Activated naive CD4-positive, alpha-beta T cell (primary cell): ENCODE measurements around the gene FBXO42.

Source experiments
- DNase-seq, 4 experiments: peaks; one replicate each; lab custom pipeline; 2025; lab: John Stamatoyannopoulos, UW

Gene FBXO42

DNA sequence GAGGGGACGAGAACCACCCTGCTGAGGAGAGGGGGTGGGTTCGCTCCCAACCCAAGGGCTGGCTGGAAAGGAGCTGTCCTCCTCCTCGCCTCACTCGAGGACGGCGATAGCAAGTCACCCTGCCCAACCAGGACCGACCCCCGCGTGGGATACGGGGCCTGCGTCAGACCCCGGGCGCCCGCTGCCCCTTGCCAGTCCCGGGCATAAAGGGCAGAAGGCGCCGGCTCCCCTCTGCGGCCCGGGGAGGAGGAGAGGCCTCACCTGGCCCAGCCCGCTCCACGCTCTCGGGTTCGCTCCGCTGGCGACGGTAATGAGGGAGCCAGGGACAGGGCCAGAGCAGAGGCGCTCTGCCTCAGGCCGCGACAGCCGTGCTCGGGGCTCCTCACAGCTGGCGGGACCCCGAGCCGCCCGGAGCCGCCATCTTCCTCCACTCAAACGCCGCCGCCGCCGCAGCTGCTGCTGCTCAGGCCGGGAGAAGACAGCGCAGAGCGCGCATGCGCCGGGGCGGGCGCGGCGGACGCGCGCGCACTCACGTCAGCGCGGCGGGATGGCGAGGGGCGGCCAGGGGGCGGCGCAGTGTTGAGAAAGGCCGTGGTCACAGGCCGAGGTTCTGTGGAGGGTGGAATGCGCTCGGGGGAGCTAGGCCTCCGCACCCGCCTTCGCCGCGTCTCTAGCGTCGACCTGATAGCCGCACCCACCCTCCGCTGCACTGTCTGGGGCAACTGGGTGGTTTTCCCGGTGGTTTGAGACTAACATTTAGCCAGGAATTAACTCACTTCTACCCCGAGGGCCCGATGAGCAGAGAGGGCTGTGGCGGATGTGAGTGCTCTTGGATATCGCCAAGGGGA is at the start of gene FBXO42:
FBXO42 (minus strand) TSS at position 487 of the 848 bp plus-strand sequence. CDS start 37,062 bp downstream, outside the sequence.
- DNase-seq: peak; percentile 76 to 90 (median 82)

DNA sequence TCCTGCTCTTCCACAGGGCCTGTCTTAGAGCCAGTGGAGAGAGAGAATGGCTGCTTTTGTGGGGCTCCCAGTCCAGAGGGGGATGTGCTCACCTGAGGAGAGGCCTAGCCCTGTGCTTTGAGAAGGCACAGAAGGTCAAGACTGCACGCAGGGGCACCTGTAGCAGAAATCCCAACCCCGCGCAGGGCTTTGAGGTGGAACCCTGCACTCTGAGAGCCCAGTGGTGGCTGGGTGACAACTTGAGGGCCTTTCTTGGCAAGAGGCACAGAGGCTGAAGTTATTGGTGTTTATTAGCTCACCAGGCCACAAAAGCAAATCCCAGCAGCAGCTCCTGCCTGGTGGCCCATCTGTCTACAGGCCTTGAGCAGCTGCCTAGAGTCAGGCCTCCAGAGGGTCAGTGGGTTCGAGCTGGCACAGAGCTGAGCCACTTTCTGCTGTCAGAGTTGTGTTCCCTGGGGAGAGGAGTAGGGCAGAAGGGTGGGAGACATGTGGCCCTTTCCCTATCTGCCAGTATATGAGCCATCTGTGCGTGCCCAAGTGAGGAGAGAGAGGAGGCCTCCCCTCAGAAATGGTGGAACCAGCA is 46.2 kb upstream of the FBXO42 start:
- no peak for DNase-seq

DNA sequence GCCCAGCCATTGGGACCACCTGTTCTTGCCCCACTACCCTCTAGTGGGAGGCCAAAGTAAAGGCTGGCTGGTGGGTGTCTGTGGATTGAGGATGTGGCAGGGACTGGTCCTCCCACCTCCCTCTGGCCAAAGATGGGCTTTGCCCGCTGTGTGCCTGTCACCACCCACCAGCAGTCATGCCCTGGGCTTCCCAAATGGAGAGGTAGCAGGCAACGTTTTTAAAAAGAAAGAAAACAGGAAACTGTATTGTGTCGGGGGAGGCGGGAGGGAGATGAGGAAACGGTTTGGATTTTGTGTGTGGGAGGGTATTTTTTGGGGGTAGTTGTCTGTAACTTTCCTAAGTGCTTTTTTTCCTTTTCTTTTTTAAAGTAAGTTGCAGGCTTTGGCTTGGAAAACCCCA is 44.8 kb upstream of the FBXO42 start:
- DNase-seq: no peak

DNA sequence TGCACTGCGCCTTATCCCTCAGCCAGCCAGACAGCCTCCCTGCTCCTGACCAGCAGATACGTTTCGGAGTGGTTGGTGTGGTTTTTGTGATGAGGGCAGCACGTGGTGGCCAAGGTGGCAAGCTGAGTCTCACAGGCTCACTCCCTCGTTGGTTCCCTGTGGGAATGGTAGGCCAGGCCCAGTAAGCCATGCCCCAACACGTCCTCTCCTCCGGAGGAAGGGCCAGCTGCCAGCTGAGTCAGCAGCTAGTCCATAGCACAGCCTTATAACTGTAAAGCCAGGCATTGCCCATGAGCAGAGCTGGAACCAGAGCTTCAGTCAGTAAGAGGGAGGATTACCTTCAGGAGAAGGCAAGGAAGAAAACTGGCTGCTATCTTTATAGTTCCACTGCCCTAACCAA is 44.3 kb upstream of the FBXO42 start:
- DNase-seq: no peak

DNA sequence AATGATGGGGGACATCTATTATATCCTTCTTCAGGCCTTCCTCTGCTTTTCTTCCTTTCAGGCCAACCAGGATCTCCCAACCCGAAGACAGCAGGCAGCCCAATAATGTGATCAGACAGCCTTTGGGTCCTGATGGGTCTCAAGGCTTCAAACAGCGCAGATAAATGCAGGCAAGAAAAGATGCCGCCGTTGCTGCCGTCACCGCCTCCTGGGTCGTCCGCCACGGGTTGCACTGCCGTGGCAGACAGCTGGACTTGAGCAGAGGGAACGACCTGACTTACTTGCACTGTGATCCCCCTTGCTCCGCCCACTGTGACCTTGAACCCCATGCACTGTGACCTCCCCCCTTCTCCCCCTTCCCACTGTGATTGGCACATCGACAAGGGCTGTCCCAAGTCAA is 42.7 kb upstream of the FBXO42 start:
- DNase-seq: no peak

DNA sequence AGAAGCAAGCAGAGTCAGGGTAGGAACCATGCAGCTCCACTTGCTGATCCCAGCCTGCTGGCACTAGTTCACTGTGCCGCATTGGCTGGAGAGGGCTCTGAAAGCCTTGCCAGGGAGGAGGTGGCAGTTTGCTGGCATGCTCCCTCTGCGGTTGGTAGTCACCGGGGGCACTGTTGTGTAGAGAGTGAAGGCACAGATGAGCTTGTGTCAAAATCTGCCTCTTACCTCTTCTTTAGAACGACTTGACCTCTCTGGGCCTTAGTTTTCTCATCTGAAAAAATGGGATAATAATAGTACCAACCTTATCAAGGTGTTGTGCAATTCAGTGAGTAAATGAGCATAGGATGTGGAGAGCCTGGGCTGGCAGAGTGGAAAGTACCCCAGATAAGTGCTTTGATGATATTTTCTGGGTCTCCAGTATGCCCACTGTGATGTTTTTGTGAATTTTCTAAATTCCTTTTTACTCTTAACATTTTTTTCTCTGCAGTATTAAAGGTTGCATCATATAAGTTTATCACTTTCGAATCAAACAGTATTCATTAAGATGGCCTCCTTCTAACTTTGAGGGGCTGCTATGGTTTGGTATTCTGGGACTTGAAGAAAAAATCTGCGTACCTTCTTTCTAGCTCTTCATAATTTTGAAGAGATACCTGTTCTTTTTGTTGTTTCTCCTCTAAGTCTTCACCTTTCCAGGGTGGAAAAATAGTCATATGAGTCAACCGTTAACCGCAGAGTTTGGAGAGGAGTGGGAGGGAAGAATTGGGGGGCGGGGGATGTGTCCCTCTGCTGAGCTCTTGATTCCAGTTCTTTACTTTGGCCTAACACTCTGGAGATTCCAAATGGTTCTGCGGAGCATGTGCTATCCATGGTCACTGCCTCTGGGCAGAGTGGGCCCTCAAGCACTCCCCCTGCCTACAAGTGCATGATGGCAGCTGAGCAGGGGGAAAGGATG is 41.6 kb upstream of the FBXO42 start:
- DNase-seq: no peak

DNA sequence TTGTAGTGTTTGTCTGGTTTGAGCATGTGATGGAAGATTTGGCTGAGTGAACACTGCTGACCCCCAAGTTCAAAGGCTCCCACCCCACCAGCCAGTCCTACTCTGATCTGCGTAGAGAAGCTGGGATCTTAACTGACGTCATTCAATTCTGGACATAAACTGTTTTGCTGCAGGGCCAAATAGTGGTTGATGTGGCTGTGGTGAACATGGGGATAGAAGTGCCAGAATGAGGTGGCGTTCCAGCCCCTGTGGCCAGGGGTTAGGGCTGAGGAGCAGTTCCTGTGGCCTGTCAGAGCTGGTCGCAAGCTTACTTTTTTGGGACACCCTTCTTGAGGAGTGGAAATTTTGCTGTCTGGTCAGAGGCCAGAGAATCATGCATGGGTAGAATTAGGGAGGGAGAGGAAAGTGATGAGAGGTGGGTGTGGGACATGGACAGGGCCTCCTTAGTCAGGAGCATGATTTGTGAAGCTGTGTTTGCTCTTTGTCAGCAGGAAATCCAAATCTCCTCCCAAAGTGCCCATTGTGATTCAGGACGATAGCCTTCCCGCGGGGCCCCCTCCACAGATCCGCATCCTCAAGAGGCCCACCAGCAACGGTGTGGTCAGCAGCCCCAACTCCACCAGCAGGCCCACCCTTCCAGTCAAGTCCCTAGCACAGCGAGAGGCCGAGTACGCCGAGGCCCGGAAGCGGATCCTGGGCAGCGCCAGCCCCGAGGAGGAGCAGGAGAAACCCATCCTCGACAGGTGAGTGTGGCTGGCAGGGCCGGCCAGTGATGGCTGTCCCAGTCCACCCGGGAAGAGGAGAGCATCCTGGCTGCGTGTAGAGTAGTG is 40.7 kb upstream of the FBXO42 start:
- DNase-seq: no peak

DNA sequence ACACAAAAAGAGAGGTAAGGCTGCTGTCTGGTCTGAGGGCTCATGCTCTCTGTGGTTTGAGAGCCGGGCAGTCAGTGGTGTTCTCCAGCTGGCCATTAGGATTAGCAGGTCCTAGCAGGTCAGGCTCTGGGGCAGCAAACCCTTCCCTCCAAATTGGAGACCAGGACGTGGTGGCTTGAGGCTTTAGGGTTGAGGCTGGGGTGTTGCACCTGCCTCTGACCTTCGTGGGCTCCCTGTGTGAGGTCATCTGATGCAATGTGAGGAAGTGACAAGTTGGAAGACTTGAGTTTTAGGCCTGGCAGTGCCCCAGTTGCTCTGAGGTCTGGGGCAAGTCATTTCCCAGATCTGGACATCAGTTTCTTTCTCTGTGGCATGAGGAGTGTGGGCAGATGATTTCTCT is 39.1 kb upstream of the FBXO42 start:
- DNase-seq: no peak

DNA sequence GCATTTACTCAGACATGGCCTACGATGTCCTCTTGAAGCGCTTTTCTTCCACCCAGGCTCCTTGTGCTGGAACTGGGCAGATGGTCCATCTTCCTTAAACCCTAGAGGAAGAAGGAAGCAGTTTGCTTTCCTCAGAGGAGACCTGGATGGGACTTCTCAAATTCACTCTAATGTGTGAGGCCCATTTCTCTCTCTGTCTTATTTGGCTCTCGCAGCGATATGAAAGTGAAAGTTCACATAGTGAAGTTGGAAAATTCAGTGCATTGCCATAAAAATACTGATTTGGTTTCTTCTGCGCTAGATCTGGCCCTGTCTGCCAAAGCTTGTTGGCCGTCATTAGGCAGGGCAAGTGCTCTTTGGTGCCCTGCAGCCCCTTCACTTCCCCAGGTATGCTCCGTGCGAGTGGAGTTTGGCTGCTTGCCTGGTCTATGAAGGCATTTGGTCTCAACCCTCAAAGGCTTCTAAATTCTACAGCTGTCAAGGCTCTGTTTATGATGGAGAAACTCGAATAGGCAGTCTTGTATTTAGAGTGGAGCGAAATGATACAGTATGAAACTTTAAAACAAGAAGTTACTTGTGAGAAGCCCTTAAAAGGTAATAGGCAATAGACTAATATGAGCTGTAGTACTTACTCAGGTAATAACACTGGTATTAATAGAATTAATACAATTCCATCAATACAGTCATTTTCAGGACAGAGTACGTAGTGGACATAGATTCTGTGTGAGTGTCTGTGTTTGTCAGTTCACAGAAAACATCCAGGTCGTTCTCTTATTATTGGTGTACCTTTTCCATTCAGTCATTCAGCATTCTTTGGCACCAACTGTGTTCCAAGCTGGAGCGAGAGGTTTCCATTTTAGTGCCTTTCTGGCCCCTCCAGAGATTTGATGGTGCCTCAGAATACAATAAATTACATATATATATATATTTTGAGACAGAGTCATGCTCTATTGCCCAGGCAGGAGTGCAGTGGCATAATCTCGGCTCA is 35.2 kb upstream of the FBXO42 start:
- no peak for DNase-seq

DNA sequence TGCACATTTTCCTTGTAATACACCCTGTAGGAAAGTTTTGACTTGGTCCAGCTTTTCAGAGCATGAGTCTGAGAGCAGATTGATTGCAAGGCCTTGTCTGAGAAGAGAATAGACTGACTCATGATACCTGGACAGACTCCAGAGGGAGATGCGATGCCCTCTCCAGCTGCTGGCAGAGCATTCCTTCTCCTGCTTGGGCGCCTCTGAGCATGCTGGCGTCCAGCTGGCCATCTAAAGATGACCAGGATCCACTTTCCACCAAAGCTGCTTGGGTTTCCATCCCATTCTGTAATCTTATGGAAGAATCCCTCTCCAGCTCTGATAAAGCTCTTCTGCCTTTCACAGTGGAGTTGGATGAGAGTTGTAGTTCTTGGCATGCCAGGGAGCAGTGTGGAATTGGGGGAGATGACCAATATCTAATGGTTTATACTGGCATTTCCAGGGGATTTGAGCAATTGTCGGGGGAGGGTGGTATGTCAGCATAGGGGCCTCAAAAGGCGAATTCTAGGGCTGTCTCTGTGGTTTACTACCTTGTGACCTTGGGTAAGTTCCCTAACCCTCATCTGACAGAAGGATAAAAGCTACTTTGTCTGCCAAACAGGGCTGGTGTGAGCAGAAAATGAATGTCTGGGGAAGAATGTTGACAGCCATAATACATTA is 34.3 kb upstream of the FBXO42 start:
- DNase-seq: no peak

DNA sequence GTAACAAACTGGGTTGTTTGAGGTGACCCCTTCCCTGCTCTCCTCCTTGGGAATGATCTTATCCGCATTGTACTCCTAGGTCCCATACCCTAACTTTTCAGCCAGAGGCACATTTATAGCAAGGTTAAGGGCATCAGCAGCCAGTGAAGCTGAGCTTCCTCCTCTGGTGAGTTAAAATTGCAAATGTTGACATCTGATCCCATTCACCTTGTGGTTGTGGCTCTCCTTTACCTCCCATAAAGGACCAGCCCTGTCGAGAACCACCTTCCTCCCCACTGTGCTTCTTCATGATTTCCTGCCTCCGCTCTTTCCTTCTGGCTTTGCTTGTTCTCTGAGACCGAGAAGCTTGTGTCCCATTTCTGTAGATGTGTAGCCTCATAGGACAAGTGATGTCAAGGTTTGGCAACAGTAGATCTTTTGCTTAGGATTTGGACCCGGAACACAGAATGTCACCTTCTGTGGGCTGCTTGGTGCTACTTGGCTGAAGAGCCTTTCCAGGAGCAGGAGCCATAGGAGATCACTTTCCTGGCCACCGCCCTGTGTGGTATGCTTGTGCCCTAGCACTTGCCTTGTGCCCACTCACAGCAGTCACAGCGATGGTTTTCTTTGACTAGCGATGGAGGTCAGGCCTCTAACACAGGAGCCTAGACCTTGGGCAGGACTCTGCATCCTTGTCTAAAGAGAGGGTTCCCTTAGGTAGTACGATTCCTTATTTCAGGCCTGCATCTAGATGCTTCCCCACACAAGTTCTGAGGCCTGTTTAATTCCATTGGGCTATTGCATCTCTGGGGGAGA is 33.6 kb upstream of the FBXO42 start:
- no peak for DNase-seq

DNA sequence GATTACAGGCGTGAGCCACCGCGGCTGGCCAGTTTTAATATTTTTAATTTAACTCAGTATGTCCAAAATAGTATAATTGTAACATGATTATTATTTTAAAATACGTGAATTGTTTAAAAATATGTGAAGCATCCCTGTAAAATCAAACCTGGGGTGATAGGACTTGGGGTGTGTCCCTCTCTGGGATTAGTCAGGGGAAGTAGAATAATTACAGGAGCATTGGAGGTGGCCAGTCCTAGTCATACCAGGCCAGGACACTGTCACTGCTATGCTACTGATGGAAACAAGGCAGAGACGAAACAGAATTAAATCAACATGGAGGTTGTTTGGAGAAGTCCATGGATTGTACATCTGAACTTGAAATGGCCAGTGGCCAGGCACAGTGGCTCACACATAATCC is 31.6 kb upstream of the FBXO42 start:
- DNase-seq: no peak

DNA sequence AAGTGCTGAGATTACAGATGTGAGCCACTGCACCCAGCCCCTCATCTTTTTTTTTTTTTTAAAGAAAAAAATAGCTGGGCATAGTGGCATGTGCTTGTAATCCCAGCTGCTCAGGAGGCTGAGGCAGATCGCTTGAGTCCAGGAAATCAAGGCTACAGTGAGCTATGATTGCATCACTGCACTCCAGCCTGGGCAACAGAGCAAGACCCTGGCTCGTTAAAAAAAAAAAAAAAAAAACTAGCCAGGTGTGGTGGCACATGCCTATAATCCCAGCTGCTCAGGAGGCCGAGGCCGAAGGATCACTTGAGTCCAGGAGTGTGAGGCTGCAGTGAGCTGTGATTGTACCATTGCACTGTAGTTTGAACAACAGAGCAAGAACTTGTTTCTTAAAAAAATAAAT is 28.6 kb upstream of the FBXO42 start:
- DNase-seq: no peak

DNA sequence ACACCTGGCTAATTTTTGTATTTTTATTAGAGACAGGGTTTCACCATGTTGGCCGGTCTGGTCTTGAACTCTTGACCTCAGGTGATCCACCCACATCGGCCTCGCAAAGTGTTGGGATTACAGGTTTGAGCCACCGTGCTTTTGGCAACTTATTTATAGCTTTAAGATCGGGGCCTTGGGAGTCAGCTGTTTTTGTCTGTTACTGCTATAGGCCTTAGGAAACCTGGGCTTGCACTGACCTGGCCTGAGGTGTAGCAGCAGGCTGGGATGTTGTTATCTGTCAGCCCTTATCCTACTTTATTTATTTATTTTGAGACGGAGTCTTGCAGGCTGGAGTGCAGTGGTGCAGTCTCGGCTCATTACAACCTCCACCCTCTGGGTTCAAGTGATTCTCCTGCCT is 26.2 kb upstream of the FBXO42 start:
- DNase-seq: no peak

DNA sequence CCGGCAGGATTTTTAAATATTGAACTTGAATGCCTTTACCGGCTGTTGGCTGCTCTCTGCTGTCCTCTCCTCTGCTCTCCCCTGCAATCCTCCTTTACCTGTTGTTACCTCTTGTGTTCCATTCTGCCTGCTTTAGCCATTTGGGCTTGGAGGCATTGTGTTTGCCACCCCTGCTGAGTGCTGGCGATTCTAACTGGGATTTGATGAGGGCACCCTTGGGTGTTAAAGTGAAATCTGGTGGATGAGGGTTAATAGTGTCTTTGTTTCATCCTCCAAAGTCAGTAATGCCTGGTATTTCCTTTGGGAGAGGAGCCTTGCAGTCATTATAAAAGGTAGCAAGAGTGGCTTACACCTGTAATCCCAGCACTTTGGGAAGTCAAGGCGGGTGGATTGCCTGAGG is 24.7 kb upstream of the FBXO42 start:
- no peak for DNase-seq

DNA sequence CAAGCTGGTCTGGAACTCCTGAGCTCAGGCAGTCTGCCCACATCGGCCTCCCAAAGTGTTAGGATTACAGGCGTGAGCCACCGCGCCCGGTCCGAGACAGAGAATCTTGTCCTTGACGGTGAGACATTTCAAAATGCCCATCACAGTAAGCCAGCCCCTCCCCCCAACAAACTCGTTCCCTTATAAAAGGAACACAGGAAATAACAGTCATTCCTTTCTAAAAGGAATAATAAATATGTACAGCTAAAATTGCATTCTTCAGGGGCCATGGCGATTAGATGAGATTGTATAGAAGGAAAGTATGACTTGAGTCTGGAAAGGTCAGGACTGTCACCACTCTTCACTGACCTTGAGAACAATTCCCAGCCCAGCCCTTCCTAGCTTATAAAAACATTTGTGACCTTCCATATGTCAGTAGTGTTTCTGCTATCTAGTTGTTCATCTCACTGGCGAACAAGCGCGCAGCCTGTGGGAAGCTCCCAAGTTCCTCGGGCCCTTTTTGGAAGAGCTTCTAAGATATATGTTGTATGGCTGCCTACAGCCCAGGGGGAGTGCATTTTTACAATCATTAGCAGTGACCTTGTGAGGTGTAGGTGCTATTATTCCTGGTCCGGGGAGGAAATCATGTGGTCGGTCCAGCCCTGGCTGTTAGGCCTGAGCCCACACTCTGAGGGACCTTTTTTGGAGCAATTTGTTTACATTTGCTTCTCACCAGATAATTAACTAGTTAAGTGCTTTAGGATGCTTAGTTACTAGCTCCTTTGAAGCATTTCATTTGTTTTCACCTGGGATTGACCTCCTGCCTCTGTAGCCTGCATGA is 23.5 kb upstream of the FBXO42 start:
- DNase-seq: no peak

DNA sequence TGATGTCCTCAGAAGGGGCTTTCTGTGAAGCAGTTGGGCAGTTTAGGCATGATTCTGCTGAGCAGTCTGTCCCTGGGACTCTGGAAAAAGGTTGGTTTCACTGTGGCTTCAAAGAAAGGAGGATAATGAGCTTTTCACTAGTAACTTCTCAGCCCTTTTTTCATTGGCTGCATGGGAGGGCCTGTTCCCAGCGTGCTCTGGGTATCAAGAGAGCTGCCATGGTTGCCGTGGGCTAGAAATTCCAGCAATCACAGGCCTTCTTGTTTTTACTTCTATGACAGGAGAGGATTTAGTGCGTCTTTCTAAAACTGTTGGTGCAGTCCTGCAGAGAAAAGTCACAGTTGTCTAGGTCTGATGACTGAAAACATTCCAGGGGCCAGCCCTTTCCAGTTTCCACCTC is 22.0 kb upstream of the FBXO42 start:
- DNase-seq: no peak
